ENCODE data around the gene RAB4A.

RAB4A gene

GRCh38 chr1:229323201-229323600, 52.3 kb downstream of the RAB4A start:
- TF ChIP-seq MAX (IDR thresholded peaks at IDR 0.05) = no peak
- TF ChIP-seq ZBTB7A (IDR thresholded peaks at IDR 0.05; ENCODE audit: low read depth) = no peak
- TF ChIP-seq EGR1 (IDR thresholded peaks at IDR 0.05) = no peak
- TF ChIP-seq YY1 (IDR thresholded peaks at IDR 0.05; ENCODE audit: low read depth) = no peak
- TF ChIP-seq FOXM1 (IDR thresholded peaks at IDR 0.05; ENCODE audit: borderline replicate concordance, low read depth) = no peak
- TF ChIP-seq NFIC (IDR thresholded peaks at IDR 0.05) = no peak
- no peak for TF ChIP-seq USF1 (IDR thresholded peaks at IDR 0.05)
- TF ChIP-seq REST (IDR thresholded peaks at IDR 0.05; ENCODE audit: low read depth) = no peak
- TF ChIP-seq TCF12 (IDR thresholded peaks at IDR 0.05; ENCODE audit: low read depth) = no peak
- TF ChIP-seq TAF1 (IDR thresholded peaks at IDR 0.05; ENCODE audit: low read depth) = no peak
- TF ChIP-seq RAD21 (IDR thresholded peaks at IDR 0.05; ENCODE audit: low read depth) = no peak
- TF ChIP-seq CEBPB (IDR thresholded peaks at IDR 0.05) = no peak
- TF ChIP-seq EP300 (IDR thresholded peaks at IDR 0.05; ENCODE audit: borderline replicate concordance) = no peak
- no peak for TF ChIP-seq CREB1 (IDR thresholded peaks at IDR 0.05; ENCODE audit: low read depth)
- TF ChIP-seq TEAD4 (IDR thresholded peaks at IDR 0.05) = no peak

- TF ChIP-seq FOXM1 (IDR thresholded peaks at IDR 0.05; ENCODE audit: borderline replicate concordance, low read depth) (no peak), CREB1 (IDR thresholded peaks at IDR 0.05; ENCODE audit: low read depth) (no peak), EP300 (IDR thresholded peaks at IDR 0.05; ENCODE audit: borderline replicate concordance) (no peak), TEAD4 (IDR thresholded peaks at IDR 0.05) (no peak), USF1 (IDR thresholded peaks at IDR 0.05) (no peak), TCF12 (IDR thresholded peaks at IDR 0.05; ENCODE audit: low read depth) (no peak), CEBPB (IDR thresholded peaks at IDR 0.05) (no peak), YY1 (IDR thresholded peaks at IDR 0.05; ENCODE audit: low read depth) (no peak), ZBTB7A (IDR thresholded peaks at IDR 0.05; ENCODE audit: low read depth) (no peak), MAX (IDR thresholded peaks at IDR 0.05) (no peak)
Observed at GRCh38 chr1:229323885-229324553, 53.1 kb downstream of the RAB4A start.

GRCh38 chr1:229325401-229325800, 54.5 kb downstream of the RAB4A start:
- no peak for TF ChIP-seq YY1 (IDR thresholded peaks at IDR 0.05; ENCODE audit: low read depth)
- TF ChIP-seq EP300 (IDR thresholded peaks at IDR 0.05; ENCODE audit: borderline replicate concordance) = no peak
- no peak for TF ChIP-seq TEAD4 (IDR thresholded peaks at IDR 0.05)
- TF ChIP-seq TCF12 (IDR thresholded peaks at IDR 0.05; ENCODE audit: low read depth) = no peak
- TF ChIP-seq USF1 (IDR thresholded peaks at IDR 0.05) = no peak
- no peak for TF ChIP-seq CEBPB (IDR thresholded peaks at IDR 0.05)
- no peak for TF ChIP-seq NFIC (IDR thresholded peaks at IDR 0.05)
- TF ChIP-seq REST (IDR thresholded peaks at IDR 0.05; ENCODE audit: low read depth) = no peak
- no peak for TF ChIP-seq EGR1 (IDR thresholded peaks at IDR 0.05)
- TF ChIP-seq ZBTB7A (IDR thresholded peaks at IDR 0.05; ENCODE audit: low read depth) = no peak
- TF ChIP-seq MAX (IDR thresholded peaks at IDR 0.05) = no peak
- TF ChIP-seq CREB1 (IDR thresholded peaks at IDR 0.05; ENCODE audit: low read depth) = no peak
- TF ChIP-seq TAF1 (IDR thresholded peaks at IDR 0.05; ENCODE audit: low read depth) = no peak
- no peak for TF ChIP-seq FOXM1 (IDR thresholded peaks at IDR 0.05; ENCODE audit: borderline replicate concordance, low read depth)

GRCh38 chr1:229325853-229326487, 55.1 kb downstream of the RAB4A start:
- TF ChIP-seq CREB1 (IDR thresholded peaks at IDR 0.05; ENCODE audit: low read depth) = no peak
- no peak for TF ChIP-seq CEBPB (IDR thresholded peaks at IDR 0.05)
- TF ChIP-seq TAF1 (IDR thresholded peaks at IDR 0.05; ENCODE audit: low read depth) = no peak
- TF ChIP-seq REST (IDR thresholded peaks at IDR 0.05; ENCODE audit: low read depth) = no peak
- TF ChIP-seq TCF12 (IDR thresholded peaks at IDR 0.05; ENCODE audit: low read depth) = no peak
- no peak for TF ChIP-seq YY1 (IDR thresholded peaks at IDR 0.05; ENCODE audit: low read depth)
